HCT116 (cell line): Measurements from ENCODE around the gene RBM39. TPM values are rescaled to one million over a fixed set of nuclear protein-coding genes. Genes with fewer than 3 reads are reported as not detected.

Experiments used
- ATAC-seq: fragments of 200-7000 bp; cut with Tn5 transposase; 2 replicates; pipeline ENCODE4 v1.9.1; 2020; ENCODE audit warnings: mild to moderate bottlenecking, moderate library complexity
- BruUV-seq: library from RNA; stranded (reverse); fragments of 400-500 nt; replicated peaks from 2 replicates; lab custom pipeline; 2021; lab: Mats Ljungman, UMichigan
- CTCF ChIA-PET: fragments of 300-600 bp; sonication (Branson Sonifier 250); formaldehyde crosslinking; loops from one replicate; lab custom pipeline; 2021; ENCODE audit warnings: antibody characterized with exemption; lab: Charles Lee
- POLR2A ChIA-PET: fragments of 300-600, 350-600 bp; sonication (Branson Sonifier 250); formaldehyde crosslinking; loops from one replicate; lab custom pipeline; 2021; ENCODE audit warnings: antibody characterized with exemption; lab: Charles Lee
- RAD21 ChIA-PET, 2 experiments: fragments of 300-600 bp; sonication (Branson Sonifier 250); formaldehyde crosslinking; loops; one replicate each; lab custom pipeline; 2023; ENCODE audit warnings: low total read pairs in 2 of 2; ENCODE audit not compliant: uncharacterized antibody in 2 of 2, unreplicated experiment in 2 of 2, low non-redundant PET in 1 of 2; lab: Charles Lee
- DNase-seq: peaks from one replicate; pipeline ENCODE4 v3.0.0-alpha.2; 2010; ENCODE audit warnings: low read depth, low spot score
- H2AFZ ChIP-seq: fragments of 200-600 bp; shearing (Covaris generic), sonication (generic); 2 replicates; pipeline ENCODE4 v1.6.1; 2017; ENCODE audit warnings: low read depth, mixed run types, mixed read lengths, antibody characterized with exemption, low read length; ENCODE audit not compliant: poor library complexity, severe bottlenecking
- H3K27ac ChIP-seq: 2 replicates; pipeline ENCODE4 v1.5.1; 2012; ENCODE audit warnings: low read depth, low read length
- H3K27me3 ChIP-seq: fragments of 200-600 bp; sonication (generic); 2 replicates; pipeline ENCODE4 v1.6.1; 2016; ENCODE audit warnings: mixed run types, low read length, mixed read lengths; ENCODE audit not compliant: insufficient read depth
- H3K36me3 ChIP-seq, 2 experiments: fragments of 200-500 bp in 1 of 2; fragments of 200-600 bp in 1 of 2; sonication (Bioruptor generic) in 1 of 2; sonication (generic) in 1 of 2; 2 replicates each; pipeline versions ENCODE4 v1.5.1 to v1.6.1; 2014 to 2016; ENCODE audit warnings: low read length in 2 of 2, inconsistent platforms in 1 of 2, mixed read lengths in 1 of 2, mixed run types in 1 of 2; ENCODE audit not compliant: insufficient read depth in 2 of 2, control insufficient read depth in 1 of 2
- H3K4me1 ChIP-seq, 2 experiments: fragments of 200-600 bp in 1 of 2; sonication (generic) in 1 of 2; 2 replicates each; pipeline versions ENCODE4 v1.5.1 to v1.6.1; 2012 to 2017; ENCODE audit warnings: low read length in 2 of 2, inconsistent platforms in 1 of 2, mild to moderate bottlenecking in 1 of 2, mixed read lengths in 1 of 2, mixed run types in 1 of 2, moderate library complexity in 1 of 2; ENCODE audit not compliant: insufficient read depth in 2 of 2, control insufficient read depth in 1 of 2
- H3K4me2 ChIP-seq: fragments of 200-600 bp; sonication (generic); 2 replicates; pipeline ENCODE4 v1.6.1; 2017; ENCODE audit warnings: mixed run types, low read length, mixed read lengths
- H3K4me3 ChIP-seq, 2 experiments: fragments of 200-600 bp in 1 of 2; sonication (generic) in 1 of 2; replicated peaks in 1 of 2; 2 replicates each; pipeline ENCODE4 v1.5.1; 2011 to 2016; ENCODE audit warnings: low read length in 2 of 2, control low read depth in 1 of 2, low read depth in 1 of 2, mild to moderate bottlenecking in 1 of 2, mixed read lengths in 1 of 2, mixed run types in 1 of 2
- H3K79me2 ChIP-seq: fragments of 200-600 bp; sonication (generic); 2 replicates; pipeline ENCODE4 v1.6.1; 2017; ENCODE audit warnings: mild to moderate bottlenecking, mixed run types, low read length, moderate library complexity, mixed read lengths; ENCODE audit not compliant: insufficient read depth
- H3K9ac ChIP-seq: fragments of 200-600 bp; sonication (generic); 2 replicates; pipeline ENCODE4 v1.6.1; 2016; ENCODE audit warnings: low read length, mixed read lengths
- H3K9me2 ChIP-seq: fragments of 200-600 bp; sonication (generic), shearing (Covaris generic); 2 replicates; pipeline ENCODE4 v1.6.1; 2017; ENCODE audit warnings: mixed run types, mild to moderate bottlenecking, moderate library complexity; ENCODE audit not compliant: insufficient read depth
- H3K9me3 ChIP-seq, 2 experiments: fragments of 200-500 bp in 1 of 2; fragments of 200-600 bp in 1 of 2; sonication (Bioruptor generic) in 1 of 2; sonication (generic) in 1 of 2; 2 replicates each; pipeline ENCODE4 v1.6.1; 2014 to 2017; ENCODE audit warnings: low read length in 2 of 2, mixed read lengths in 2 of 2, inconsistent platforms in 1 of 2, low read depth in 1 of 2, mild to moderate bottlenecking in 1 of 2, mixed run types in 1 of 2, moderate library complexity in 1 of 2; ENCODE audit not compliant: control insufficient read depth in 1 of 2, insufficient read depth in 1 of 2
- H4K20me1 ChIP-seq: fragments of 200-600 bp; sonication (generic), shearing (Covaris generic); 2 replicates; pipeline ENCODE4 v1.6.1; 2017; ENCODE audit warnings: mixed run types, mild to moderate bottlenecking, moderate library complexity; ENCODE audit not compliant: insufficient read depth
- CBX3 ChIP-seq: IDR thresholded peaks from 2 replicates; pipeline ENCODE4 v1.6.1; 2012; ENCODE audit warnings: low read depth
- CEBPB ChIP-seq: IDR thresholded peaks from 2 replicates; pipeline ENCODE4 v1.6.1; 2012; ENCODE audit warnings: low read depth
- EGR1 ChIP-seq: IDR thresholded peaks from 2 replicates; pipeline ENCODE4 v1.6.1; 2012; ENCODE audit warnings: low read depth
- ELF1 ChIP-seq: IDR thresholded peaks from 2 replicates; pipeline ENCODE4 v1.6.1; 2012; ENCODE audit warnings: low read depth, borderline replicate concordance
- EZH2 ChIP-seq: fragments of 200-600 bp; sonication (generic); IDR thresholded peaks from 2 replicates; pipeline ENCODE4 v1.6.1; 2017; ENCODE audit warnings: antibody characterized with exemption, mixed run types
- FOSL1 ChIP-seq: IDR thresholded peaks from 2 replicates; pipeline ENCODE4 v1.6.1; 2012; ENCODE audit warnings: low read depth
- JUND ChIP-seq: IDR thresholded peaks from 2 replicates; pipeline ENCODE4 v1.6.1; 2012
- POLR2AphosphoS5 ChIP-seq: IDR thresholded peaks from 2 replicates; pipeline ENCODE4 v1.6.1; 2011; ENCODE audit warnings: mild to moderate bottlenecking, low read depth, low read length, moderate library complexity
- RAD21 ChIP-seq: IDR thresholded peaks from 2 replicates; pipeline ENCODE4 v1.6.1; 2012; ENCODE audit warnings: low read depth, mild to moderate bottlenecking
- SP1 ChIP-seq: IDR thresholded peaks from 2 replicates; pipeline ENCODE4 v1.6.1; 2012; ENCODE audit warnings: low read depth
- SRF ChIP-seq: IDR thresholded peaks from 2 replicates; pipeline ENCODE4 v1.6.1; 2012; ENCODE audit warnings: low read depth
- TCF7L2 ChIP-seq: IDR thresholded peaks from 2 replicates; pipeline ENCODE4 v1.7.0; 2011; ENCODE audit warnings: borderline replicate concordance, inconsistent platforms; ENCODE audit not compliant: insufficient read depth, insufficient read length; ENCODE audit errors: extremely low read depth
- ZFX ChIP-seq: fragments of 450-650 bp; IDR thresholded peaks from 2 replicates; pipeline ENCODE4 v1.6.1; 2017
- ZNF274 ChIP-seq: fragments of 200-500 bp; sonication (Bioruptor generic); IDR thresholded peaks from 2 replicates; pipeline ENCODE4 v1.6.1; 2014; ENCODE audit warnings: mild to moderate bottlenecking, low read depth, low read length, inconsistent platforms
- intact Hi-C: fragments of 100-400 bp; cut with micrococcal nuclease; formaldehyde crosslinking; loops from 2 replicates; pipeline ENCODE4 v1.10.0; 2022
- total RNA-seq: library from RNA; stranded (reverse); gene quantifications from one replicate; pipeline ENCODE4 v1.2.1, GENCODE V29; 2021; ENCODE audit not compliant: unreplicated experiment
- TF ChIP-seq, protein P1 (sequence below): IDR thresholded peaks from 2 replicates; pipeline ENCODE4 v1.6.1; 2012
- TF ChIP-seq, protein P2 (sequence below), 3 experiments: fragments of 200-600 bp in 1 of 3; sonication (generic) in 1 of 3; IDR thresholded peaks in 2 of 3; conservative IDR thresholded peaks in 1 of 3; 2 replicates each; pipeline ENCODE4 v1.5.1; 2012 to 2017; ENCODE audit warnings: low read depth in 2 of 3, low read length in 2 of 3, antibody characterized with exemption in 1 of 3, borderline replicate concordance in 1 of 3, control low read depth in 1 of 3, mild to moderate bottlenecking in 1 of 3, mixed read lengths in 1 of 3, mixed run types in 1 of 3, moderate library complexity in 1 of 3; ENCODE audit not compliant: insufficient read depth in 1 of 3
- TF ChIP-seq, protein P3 (sequence below): IDR thresholded peaks from 2 replicates; pipeline ENCODE4 v1.6.1; 2012; ENCODE audit warnings: low read depth
- TF ChIP-seq, protein P4 (sequence below): IDR thresholded peaks from 2 replicates; pipeline ENCODE4 v1.6.1; 2012
- TF ChIP-seq, protein P5 (sequence below): IDR thresholded peaks from 2 replicates; pipeline ENCODE4 v1.6.1; 2011; ENCODE audit warnings: mild to moderate bottlenecking, low read length, moderate library complexity; ENCODE audit not compliant: insufficient replicate concordance; ENCODE audit errors: extremely low read depth

Gene RBM39
- total RNA-seq, 1 experiment from 2014 or later = 234 TPM

DNA sequence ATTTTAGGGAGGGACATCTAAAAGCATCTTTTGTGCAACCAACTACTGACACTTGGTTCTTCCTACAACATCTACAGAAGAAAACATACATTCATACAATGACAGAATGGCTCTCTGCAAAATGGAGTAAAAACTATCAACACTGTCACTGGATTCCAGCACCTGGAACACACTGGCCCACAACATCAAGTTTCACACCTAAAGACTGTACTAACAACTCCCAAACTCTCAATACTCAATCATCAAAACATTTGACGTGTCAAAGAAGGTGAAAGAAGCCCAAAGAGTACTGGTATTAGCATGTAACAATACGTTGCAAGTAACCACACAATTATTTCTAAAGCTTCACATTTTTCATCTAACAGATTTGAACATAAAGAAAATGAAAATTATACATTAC is 79.5 kb downstream of the RBM39 start:
- Histone ChIP-seq H3K4me2 (peak overlapping the region; percentile 80), H3K27ac (no peak overlapping the region), H3K9me2 (no peaks in the 10 kb centered on the region), H3K27me3 (no peaks in the 10 kb centered on the region), H2AFZ (no peak overlapping the region), H3K4me1 (peaks cover 31 to 43% of the 10 kb centered on the region in 2 experiments), H3K36me3 (peaks cover 0 to under 1% of the 10 kb centered on the region in 2 experiments; a peak in 1 of 4 replicates), H3K9ac (peak overlapping the region; percentile 97), H4K20me1 (peaks cover 48% of the 10 kb centered on the region), H3K9me3 (no peaks in the 10 kb centered on the region), H3K79me2 (peaks cover 72% of the 10 kb centered on the region), H3K4me3 (peak overlapping the region in 1 of 2 experiments; percentile 79; a peak in 1 of 4 replicates)
- TF ChIP-seq SRF (no peak), ZNF274 (no peak), CEBPB (no peak), FOSL1 (no peak), SP1 (no peak), EGR1 (no peak), CBX3 (no peak), JUND (no peak), TCF7L2 (no peak), ZFX (no peak), ELF1 (no peak), POLR2AphosphoS5 (no peak), RAD21 (no peak), EZH2 (no peak)
- TF ChIP-seq, protein P1, sequence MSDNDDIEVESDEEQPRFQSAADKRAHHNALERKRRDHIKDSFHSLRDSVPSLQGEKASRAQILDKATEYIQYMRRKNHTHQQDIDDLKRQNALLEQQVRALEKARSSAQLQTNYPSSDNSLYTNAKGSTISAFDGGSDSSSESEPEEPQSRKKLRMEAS = no peak
- TF ChIP-seq, protein P2, sequence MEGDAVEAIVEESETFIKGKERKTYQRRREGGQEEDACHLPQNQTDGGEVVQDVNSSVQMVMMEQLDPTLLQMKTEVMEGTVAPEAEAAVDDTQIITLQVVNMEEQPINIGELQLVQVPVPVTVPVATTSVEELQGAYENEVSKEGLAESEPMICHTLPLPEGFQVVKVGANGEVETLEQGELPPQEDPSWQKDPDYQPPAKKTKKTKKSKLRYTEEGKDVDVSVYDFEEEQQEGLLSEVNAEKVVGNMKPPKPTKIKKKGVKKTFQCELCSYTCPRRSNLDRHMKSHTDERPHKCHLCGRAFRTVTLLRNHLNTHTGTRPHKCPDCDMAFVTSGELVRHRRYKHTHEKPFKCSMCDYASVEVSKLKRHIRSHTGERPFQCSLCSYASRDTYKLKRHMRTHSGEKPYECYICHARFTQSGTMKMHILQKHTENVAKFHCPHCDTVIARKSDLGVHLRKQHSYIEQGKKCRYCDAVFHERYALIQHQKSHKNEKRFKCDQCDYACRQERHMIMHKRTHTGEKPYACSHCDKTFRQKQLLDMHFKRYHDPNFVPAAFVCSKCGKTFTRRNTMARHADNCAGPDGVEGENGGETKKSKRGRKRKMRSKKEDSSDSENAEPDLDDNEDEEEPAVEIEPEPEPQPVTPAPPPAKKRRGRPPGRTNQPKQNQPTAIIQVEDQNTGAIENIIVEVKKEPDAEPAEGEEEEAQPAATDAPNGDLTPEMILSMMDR (IDR thresholded peaks at IDR 0.05 in 2 of 3, conservative IDR thresholded peaks at IDR 0.05 in 1 of 3; ENCODE audit: borderline replicate concordance in 1 of 3, insufficient read depth in 1 of 3, low read depth in 2 of 3, low read length in 2 of 3) = no peak
- TF ChIP-seq, protein P3, sequence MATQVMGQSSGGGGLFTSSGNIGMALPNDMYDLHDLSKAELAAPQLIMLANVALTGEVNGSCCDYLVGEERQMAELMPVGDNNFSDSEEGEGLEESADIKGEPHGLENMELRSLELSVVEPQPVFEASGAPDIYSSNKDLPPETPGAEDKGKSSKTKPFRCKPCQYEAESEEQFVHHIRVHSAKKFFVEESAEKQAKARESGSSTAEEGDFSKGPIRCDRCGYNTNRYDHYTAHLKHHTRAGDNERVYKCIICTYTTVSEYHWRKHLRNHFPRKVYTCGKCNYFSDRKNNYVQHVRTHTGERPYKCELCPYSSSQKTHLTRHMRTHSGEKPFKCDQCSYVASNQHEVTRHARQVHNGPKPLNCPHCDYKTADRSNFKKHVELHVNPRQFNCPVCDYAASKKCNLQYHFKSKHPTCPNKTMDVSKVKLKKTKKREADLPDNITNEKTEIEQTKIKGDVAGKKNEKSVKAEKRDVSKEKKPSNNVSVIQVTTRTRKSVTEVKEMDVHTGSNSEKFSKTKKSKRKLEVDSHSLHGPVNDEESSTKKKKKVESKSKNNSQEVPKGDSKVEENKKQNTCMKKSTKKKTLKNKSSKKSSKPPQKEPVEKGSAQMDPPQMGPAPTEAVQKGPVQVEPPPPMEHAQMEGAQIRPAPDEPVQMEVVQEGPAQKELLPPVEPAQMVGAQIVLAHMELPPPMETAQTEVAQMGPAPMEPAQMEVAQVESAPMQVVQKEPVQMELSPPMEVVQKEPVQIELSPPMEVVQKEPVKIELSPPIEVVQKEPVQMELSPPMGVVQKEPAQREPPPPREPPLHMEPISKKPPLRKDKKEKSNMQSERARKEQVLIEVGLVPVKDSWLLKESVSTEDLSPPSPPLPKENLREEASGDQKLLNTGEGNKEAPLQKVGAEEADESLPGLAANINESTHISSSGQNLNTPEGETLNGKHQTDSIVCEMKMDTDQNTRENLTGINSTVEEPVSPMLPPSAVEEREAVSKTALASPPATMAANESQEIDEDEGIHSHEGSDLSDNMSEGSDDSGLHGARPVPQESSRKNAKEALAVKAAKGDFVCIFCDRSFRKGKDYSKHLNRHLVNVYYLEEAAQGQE = no peak
- TF ChIP-seq, protein P4, sequence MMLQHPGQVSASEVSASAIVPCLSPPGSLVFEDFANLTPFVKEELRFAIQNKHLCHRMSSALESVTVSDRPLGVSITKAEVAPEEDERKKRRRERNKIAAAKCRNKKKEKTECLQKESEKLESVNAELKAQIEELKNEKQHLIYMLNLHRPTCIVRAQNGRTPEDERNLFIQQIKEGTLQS = no peak
- TF ChIP-seq, protein P5, sequence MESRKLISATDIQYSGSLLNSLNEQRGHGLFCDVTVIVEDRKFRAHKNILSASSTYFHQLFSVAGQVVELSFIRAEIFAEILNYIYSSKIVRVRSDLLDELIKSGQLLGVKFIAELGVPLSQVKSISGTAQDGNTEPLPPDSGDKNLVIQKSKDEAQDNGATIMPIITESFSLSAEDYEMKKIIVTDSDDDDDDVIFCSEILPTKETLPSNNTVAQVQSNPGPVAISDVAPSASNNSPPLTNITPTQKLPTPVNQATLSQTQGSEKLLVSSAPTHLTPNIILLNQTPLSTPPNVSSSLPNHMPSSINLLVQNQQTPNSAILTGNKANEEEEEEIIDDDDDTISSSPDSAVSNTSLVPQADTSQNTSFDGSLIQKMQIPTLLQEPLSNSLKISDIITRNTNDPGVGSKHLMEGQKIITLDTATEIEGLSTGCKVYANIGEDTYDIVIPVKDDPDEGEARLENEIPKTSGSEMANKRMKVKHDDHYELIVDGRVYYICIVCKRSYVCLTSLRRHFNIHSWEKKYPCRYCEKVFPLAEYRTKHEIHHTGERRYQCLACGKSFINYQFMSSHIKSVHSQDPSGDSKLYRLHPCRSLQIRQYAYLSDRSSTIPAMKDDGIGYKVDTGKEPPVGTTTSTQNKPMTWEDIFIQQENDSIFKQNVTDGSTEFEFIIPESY = no peak
- ChIA-PET CTCF (no interaction called here), POLR2A (no interaction called here), RAD21 (no interaction called here)
- no peak for DNase-seq
- intact Hi-C loops = loop anchor here (2.0 kb wide), 1 partner anchor 44 kb away; no protein-coding TSS in a partner anchor
- no TSS peak for BruUV-seq
- no peak for ATAC-seq
